CD4-positive, alpha-beta memory T cell (primary cell): ENCODE results near the gene ATAD5. TPM values are rescaled to one million over a fixed set of nuclear protein-coding genes. Genes with fewer than 3 reads are reported as not detected.
A peak's percentile ranks its signal among the peaks of the same experiment; 100 is the strongest.

ENCODE experiments used
- CTCF ChIA-PET: fragments of 350-600 bp; sonication (Branson Sonifier 250); formaldehyde crosslinking; loops from one replicate; lab custom pipeline; 2021; ENCODE audit warnings: inconsistent platforms; ENCODE audit not compliant: partially characterized antibody; lab: Charles Lee
- POLR2A ChIA-PET: fragments of 350-600 bp; sonication (Branson Sonifier 250); formaldehyde crosslinking; loops from one replicate; lab custom pipeline; 2021; ENCODE audit not compliant: partially characterized antibody; lab: Charles Lee
- DNase-seq, 5 donors: peaks; one replicate each; pipeline versions ENCODE4 v3.0.0 to v3.0.0-alpha.2; 2020 to 2022; ENCODE audit warnings: mixed read lengths in 1 of 5
- H3K27ac ChIP-seq: one replicate; pipeline ENCODE4 v1.7.0; 2013; ENCODE audit warnings: low read depth, low read length
- H3K27me3 ChIP-seq: 2 replicates; pipeline ENCODE4 v1.7.0; 2013; ENCODE audit warnings: mild to moderate bottlenecking, low read length, moderate library complexity; ENCODE audit not compliant: insufficient read depth
- H3K36me3 ChIP-seq: 2 replicates; pipeline ENCODE4 v1.7.0; 2013; ENCODE audit warnings: mild to moderate bottlenecking, low read length, moderate library complexity; ENCODE audit not compliant: insufficient read depth
- H3K4me1 ChIP-seq: 2 replicates; pipeline ENCODE4 v1.7.0; 2013; ENCODE audit warnings: mild to moderate bottlenecking, low read length, moderate library complexity; ENCODE audit not compliant: insufficient read depth
- H3K4me3 ChIP-seq, 2 donors: one replicate each; pipeline ENCODE4 v1.7.0; 2013; ENCODE audit warnings: low read length in 2 of 2, mild to moderate bottlenecking in 1 of 2
- H3K9me3 ChIP-seq, 2 donors: one replicate each; pipeline ENCODE4 v1.7.0; 2013; ENCODE audit warnings: low read length in 2 of 2, control low read depth in 1 of 2; ENCODE audit not compliant: control insufficient read depth in 1 of 2
- H3K27ac Mint-ChIP-seq, 7 donors: one replicate each; pipeline ENCODE4 v1.8.0; 2020 to 2021; ENCODE audit warnings: mixed read lengths in 7 of 7, mild to moderate bottlenecking in 6 of 7, inconsistent platforms in 3 of 7, moderate library complexity in 3 of 7
- H3K27me3 Mint-ChIP-seq, 2 donors: one replicate each; pipeline ENCODE4 v1.8.0; 2020 to 2021; ENCODE audit warnings: mixed read lengths in 2 of 2
- H3K36me3 Mint-ChIP-seq, 2 donors: one replicate each; pipeline ENCODE4 v1.8.0; 2020 to 2021; ENCODE audit warnings: mixed read lengths in 2 of 2, inconsistent platforms in 1 of 2, mild to moderate bottlenecking in 1 of 2
- H3K4me1 Mint-ChIP-seq, 4 donors: one replicate each; pipeline ENCODE4 v1.8.0; 2020 to 2021; ENCODE audit warnings: mixed read lengths in 4 of 4, mild to moderate bottlenecking in 1 of 4
- H3K4me3 Mint-ChIP-seq, 8 donors: one replicate each; pipeline ENCODE4 v1.8.0; 2020 to 2021; ENCODE audit warnings: mixed read lengths in 8 of 8, mild to moderate bottlenecking in 7 of 8, moderate library complexity in 6 of 8, inconsistent platforms in 3 of 8
- H3K9me3 Mint-ChIP-seq, 8 donors: one replicate each; pipeline ENCODE4 v1.8.0; 2020 to 2021; ENCODE audit warnings: mixed read lengths in 8 of 8, mild to moderate bottlenecking in 5 of 8, inconsistent platforms in 3 of 8, moderate library complexity in 1 of 8
- intact Hi-C: fragments of 100-400 bp; cut with micrococcal nuclease; formaldehyde crosslinking; loops from one replicate; pipeline ENCODE4 v1.15.1; 2023
- polyA plus RNA-seq, 2 donors: library from polyadenylated mRNA; unstranded; fragments of 300-500 nt; fragmentation: Illumina TruSeq; gene quantifications; one replicate each; pipeline ENCODE4 v1.2.3, GENCODE V29; 2021
- total RNA-seq, 2 experiments: library from RNA; stranded (reverse); gene quantifications; one replicate each; pipeline ENCODE4 v1.2.3, GENCODE V29; 2021

The ATAD5 gene
- total RNA-seq (1 to 10 TPM; 4.2 to 4.5 TPM), polyA plus RNA-seq (1 to 10 TPM in 1 of 2 donors, under 1 TPM in 1; 0.15 to 2.2 TPM)

GRCh38 chr17:30831663-30832437 lies at the start of gene ATAD5:
Gene ATAD5 (plus strand): TSS chr17:30831966. CDS start chr17:30832348, 382 bp downstream.
- Histone ChIP-seq H3K27ac (peak within 1 kb of the TSS; percentile 73), H3K4me3 (peak within 1 kb of the TSS; percentile 45 to 87), H3K4me1 (peaks cover 17% of the 10 kb centered on the region), H3K27me3 (no peaks in the 10 kb centered on the region), H3K36me3 (no peaks in the 10 kb centered on the region), H3K9me3 (no peaks in the 10 kb centered on the region)
- ChIA-PET POLR2A (interaction anchor here (0.7 to 2.1 kb wide), 6 partner anchors 9 to 139 kb away, joined by 3 to 5 read pairs (median 4); partner anchors contain the start of gene RNF135), CTCF (interaction anchor here (1.3 kb wide), 1 partner anchor 24 kb away, joined by 3 read pairs; no protein-coding TSS in a partner anchor)
- no peaks in the 10 kb centered on the region for H3K27me3 Mint-ChIP-seq
- peak; percentile 87 to 90 (median 88) for DNase-seq
- H3K9me3 Mint-ChIP-seq: peaks cover 0 to 5% (median 0%) of the 10 kb centered on the region in 8 donors
- intact Hi-C loops: loop anchor here (1.0 kb wide), 1 partner anchor 8 kb away; the partner anchor contains the start of gene CRLF3
- peaks cover 1 to 10% of the 10 kb centered on the region in 2 donors for H3K36me3 Mint-ChIP-seq
- H3K4me3 Mint-ChIP-seq: peak within 1 kb of the TSS; percentile 97 to 100 (median 98)
- peaks cover 19 to 26% (median 25%) of the 10 kb centered on the region in 4 donors for H3K4me1 Mint-ChIP-seq
- peak within 1 kb of the TSS; percentile 90 to 97 (median 95) for H3K27ac Mint-ChIP-seq

GRCh38 chr17:30782206-30782605 lies 49.6 kb upstream of the ATAD5 start:
- H3K27ac ChIP-seq: no peak overlapping the region
- peaks cover 6 to 11% (median 7%) of the 10 kb centered on the region in 4 donors for H3K4me1 Mint-ChIP-seq
- no peaks in the 10 kb centered on the region for H3K4me1 ChIP-seq
- H3K27me3 ChIP-seq: no peaks in the 10 kb centered on the region
- H3K27me3 Mint-ChIP-seq: no peaks in the 10 kb centered on the region
- ChIA-PET POLR2A (interaction anchor here (1.5 kb wide), 1 partner anchor 43 kb away, joined by 4 read pairs; no protein-coding TSS in a partner anchor), CTCF (no interaction called here)
- no peak overlapping the region for H3K4me3 Mint-ChIP-seq
- no peak for DNase-seq
- peak overlapping the region in 3 of 7 donors; percentile 10 to 57 (median 32) for H3K27ac Mint-ChIP-seq
- no peaks in the 10 kb centered on the region for H3K9me3 Mint-ChIP-seq
- H3K9me3 ChIP-seq: no peaks in the 10 kb centered on the region
- H3K4me3 ChIP-seq: no peak overlapping the region
- H3K36me3 ChIP-seq: peaks cover 14% of the 10 kb centered on the region
- H3K36me3 Mint-ChIP-seq: peaks cover 22 to 45% of the 10 kb centered on the region in 2 donors
- intact Hi-C loops: no loop called here

GRCh38 chr17:30788918-30789317 lies 42.8 kb upstream of the ATAD5 start:
- H3K4me3 Mint-ChIP-seq: no peak overlapping the region

GRCh38 chr17:30790279-30790678 lies 41.5 kb upstream of the ATAD5 start:
- no peaks in the 10 kb centered on the region for H3K27me3 ChIP-seq
- Mint-ChIP-seq H3K36me3 (peaks cover 45 to 65% of the 10 kb centered on the region in 2 donors), H3K27ac (peak overlapping the region; percentile 41 to 91 (median 84)), H3K4me1 (peaks cover 6 to 17% (median 10%) of the 10 kb centered on the region in 4 donors), H3K9me3 (no peaks in the 10 kb centered on the region), H3K4me3 (peak overlapping the region in 1 of 8 donors; percentile 70), H3K27me3 (no peaks in the 10 kb centered on the region)
- H3K9me3 ChIP-seq: no peaks in the 10 kb centered on the region
- H3K27ac ChIP-seq: no peak overlapping the region
- H3K4me3 ChIP-seq: no peak overlapping the region
- ChIA-PET POLR2A (interaction anchor here (1.9 kb wide), 1 partner anchor 34 kb away, joined by 7 read pairs; the partner anchor contains the start of gene CRLF3), CTCF (interaction anchor here (0.7 to 1.9 kb wide), 4 partner anchors 15 to 294 kb away, joined by 3 to 5 read pairs (median 4); partner anchors contain the start of gene CRLF3)
- H3K4me1 ChIP-seq: peaks cover 13% of the 10 kb centered on the region
- H3K36me3 ChIP-seq: peaks cover 44% of the 10 kb centered on the region
- DNase-seq: no peak
- intact Hi-C loops: no loop called here

More at GRCh38 chr17:30788918-30789317, 42.8 kb upstream of the ATAD5 start:
- Mint-ChIP-seq H3K27me3 (no peaks in the 10 kb centered on the region), H3K27ac (peak overlapping the region in 3 of 7 donors; percentile 1 to 81 (median 57)), H3K9me3 (no peaks in the 10 kb centered on the region), H3K4me1 (peaks cover 6 to 17% (median 11%) of the 10 kb centered on the region in 4 donors), H3K36me3 (peaks cover 46 to 64% of the 10 kb centered on the region in 2 donors)
- CTCF ChIA-PET: no interaction called here
- H3K36me3 ChIP-seq: peaks cover 35% of the 10 kb centered on the region
- POLR2A ChIA-PET: interaction anchor here (1.9 kb wide), 1 partner anchor 35 kb away, joined by 7 read pairs; the partner anchor contains the start of gene CRLF3
- H3K9me3 ChIP-seq: no peaks in the 10 kb centered on the region
- H3K27me3 ChIP-seq: no peaks in the 10 kb centered on the region
- intact Hi-C loops: loop anchor here (5.0 kb wide), 1 partner anchor 33 kb away; the partner anchor contains the start of gene CRLF3
- H3K4me1 ChIP-seq: peaks cover 13% of the 10 kb centered on the region
- no peak for DNase-seq
- H3K27ac ChIP-seq: no peak overlapping the region
- H3K4me3 ChIP-seq: no peak overlapping the region

GRCh38 chr17:30793282-30793977 lies 38.3 kb upstream of the ATAD5 start:
- Mint-ChIP-seq H3K4me1 (peaks cover 15 to 18% (median 17%) of the 10 kb centered on the region in 4 donors), H3K4me3 (no peak overlapping the region), H3K36me3 (peaks cover 51 to 70% of the 10 kb centered on the region in 2 donors), H3K27ac (peak overlapping the region in 6 of 7 donors; percentile 6 to 66 (median 14)), H3K27me3 (no peaks in the 10 kb centered on the region), H3K9me3 (no peaks in the 10 kb centered on the region)
- H3K4me3 ChIP-seq: no peak overlapping the region
- intact Hi-C loops: no loop called here
- H3K4me1 ChIP-seq: peaks cover 13% of the 10 kb centered on the region
- H3K27me3 ChIP-seq: no peaks in the 10 kb centered on the region
- ChIA-PET POLR2A (interaction anchor here (0.7 kb wide), 1 partner anchor 33 kb away, joined by 5 read pairs; no protein-coding TSS in a partner anchor), CTCF (interaction anchor here (0.7 kb wide), 1 partner anchor 32 kb away, joined by 3 read pairs; no protein-coding TSS in a partner anchor)
- no peak overlapping the region for H3K27ac ChIP-seq
- no peaks in the 10 kb centered on the region for H3K9me3 ChIP-seq
- H3K36me3 ChIP-seq: peaks cover 45% of the 10 kb centered on the region
- no peak for DNase-seq

- CTCF ChIA-PET: interaction anchor here (0.7 kb wide), 1 partner anchor 31 kb away, joined by 3 read pairs; no protein-coding TSS in a partner anchor
- Histone ChIP-seq H3K27ac (no peak overlapping the region), H3K27me3 (no peaks in the 10 kb centered on the region), H3K36me3 (peaks cover 45% of the 10 kb centered on the region), H3K4me1 (peaks cover 13% of the 10 kb centered on the region), H3K9me3 (no peaks in the 10 kb centered on the region), H3K4me3 (no peak overlapping the region)
- H3K9me3 Mint-ChIP-seq: no peaks in the 10 kb centered on the region
- H3K27ac Mint-ChIP-seq: peak overlapping the region in 3 of 7 donors; percentile 18 to 86 (median 67)
- no peak overlapping the region for H3K4me3 Mint-ChIP-seq
- no peaks in the 10 kb centered on the region for H3K27me3 Mint-ChIP-seq
- H3K4me1 Mint-ChIP-seq: peaks cover 11 to 17% (median 16%) of the 10 kb centered on the region in 4 donors
- POLR2A ChIA-PET: no interaction called here
- no peak for DNase-seq
- intact Hi-C loops: no loop called here
- peaks cover 44 to 64% of the 10 kb centered on the region in 2 donors for H3K36me3 Mint-ChIP-seq
These were observed 37.4 kb upstream of the ATAD5 start for GRCh38 chr17:30794372-30794771.
